Large intestine (tissue), 3 donors: ENCODE results near the gene EXOC3. TPM values are rescaled to one million over a fixed set of nuclear protein-coding genes. Genes with fewer than 3 reads are reported as not detected.
"Not testable (repeated sequence)": the region's sequence is repeated elsewhere in the genome, so short reads cannot be mapped to it uniquely, and the experiment has no call there.

Experiments
- DNase-seq, 2 donors: peaks; one replicate each; pipeline versions ENCODE4 v3.0.0 to v3.0.0-alpha.2; 2013
- H3K27ac ChIP-seq: one replicate; pipeline ENCODE4 v1.5.1; 2013; ENCODE audit warnings: low read length
- H3K27me3 ChIP-seq: 2 replicates; pipeline ENCODE4 v1.6.1; 2013; ENCODE audit warnings: low read length; ENCODE audit not compliant: control insufficient read depth, insufficient read depth
- H3K36me3 ChIP-seq: 2 replicates; pipeline ENCODE4 v1.6.1; 2013; ENCODE audit warnings: low read length; ENCODE audit not compliant: control insufficient read depth, insufficient read depth
- H3K4me1 ChIP-seq: one replicate; pipeline ENCODE4 v1.6.1; 2013; ENCODE audit warnings: low read length; ENCODE audit not compliant: control insufficient read depth, insufficient read depth
- H3K4me3 ChIP-seq: one replicate; pipeline ENCODE4 v1.5.1; 2013; ENCODE audit warnings: low read length
- H3K9me3 ChIP-seq: one replicate; pipeline ENCODE4 v1.6.1; 2013; ENCODE audit warnings: mild to moderate bottlenecking, low read depth, low read length, moderate library complexity; ENCODE audit not compliant: control insufficient read depth
- WGBS: methylation state at CpG from one replicate; pipeline ENCODE4 v1.1.5; 2013; ENCODE audit warnings: low lambda C conversion rate; ENCODE audit not compliant: insufficient coverage; 5-methylcytosine and 5-hydroxymethylcytosine counted together
- polyA plus RNA-seq: library from polyadenylated mRNA; unstranded; fragments of 120-200 nt; gene quantifications from one replicate; pipeline ENCODE4 v1.2.1, GENCODE V29; 2013

Gene EXOC3
- polyA plus RNA-seq, 1 donor = 59.1 TPM

GRCh38 chr5:407051-407450 lies 35.9 kb upstream of the EXOC3 start:
- H3K4me1 ChIP-seq = no peaks in the 10 kb centered on the region
- no peak overlapping the region for H3K4me3 ChIP-seq
- no peaks in the 10 kb centered on the region for H3K27me3 ChIP-seq
- no peaks in the 10 kb centered on the region for H3K9me3 ChIP-seq
- WGBS = 100% methylated on average over 1 of the region's 6 CpGs
- H3K36me3 ChIP-seq = no peaks in the 10 kb centered on the region
- H3K27ac ChIP-seq = no peak overlapping the region
- DNase-seq = no peak

- no peaks in the 10 kb centered on the region for H3K9me3 ChIP-seq
- DNase-seq = no peak
- H3K27me3 ChIP-seq = no peaks in the 10 kb centered on the region
- no peak overlapping the region for H3K4me3 ChIP-seq
- H3K27ac ChIP-seq = no peak overlapping the region
- no peaks in the 10 kb centered on the region for H3K4me1 ChIP-seq
- H3K36me3 ChIP-seq = no peaks in the 10 kb centered on the region
- 100% methylated on average over 1 of the region's 8 CpGs for WGBS
Observed at GRCh38 chr5:407801-408268, 35.1 kb upstream of the EXOC3 start.

- 100% methylated on average over 1 of the region's 2 CpGs for WGBS
- peaks cover 11% of the 10 kb centered on the region for H3K4me1 ChIP-seq
- H3K4me3 ChIP-seq = no peak overlapping the region
- DNase-seq = no peak
- no peaks in the 10 kb centered on the region for H3K36me3 ChIP-seq
- peaks cover 5% of the 10 kb centered on the region for H3K9me3 ChIP-seq
- H3K27me3 ChIP-seq = no peaks in the 10 kb centered on the region
- H3K27ac ChIP-seq = no peak overlapping the region
Observed at GRCh38 chr5:410911-411517, 32.0 kb upstream of the EXOC3 start.

- no peak overlapping the region for H3K4me3 ChIP-seq
- H3K9me3 ChIP-seq = peaks cover 8% of the 10 kb centered on the region
- WGBS = no CpG with 5 or more reads among the region's 13 CpGs
- H3K4me1 ChIP-seq = peaks cover 17% of the 10 kb centered on the region
- H3K27ac ChIP-seq = no peak overlapping the region
- DNase-seq = no peak
- no peaks in the 10 kb centered on the region for H3K36me3 ChIP-seq
- H3K27me3 ChIP-seq = no peaks in the 10 kb centered on the region
Observed at GRCh38 chr5:411728-412127, 31.2 kb upstream of the EXOC3 start.

- Histone ChIP-seq H3K4me1 (peaks cover 17% of the 10 kb centered on the region), H3K27ac (peak overlapping the region; percentile 91)
- H3K4me3 ChIP-seq, H3K36me3 ChIP-seq, H3K9me3 ChIP-seq, H3K27me3 ChIP-seq: not testable (repeated sequence)
- no CpG with 5 or more reads among the region's 42 CpGs for WGBS
- DNase-seq = peak in 1 of 2 donors; percentile 80
Observed at GRCh38 chr5:414991-415927, 27.7 kb upstream of the EXOC3 start.

GRCh38 chr5:415928-416635 lies 26.9 kb upstream of the EXOC3 start:
- WGBS = no CpG with 5 or more reads among the region's 24 CpGs
- Histone ChIP-seq H3K4me3 (no peak overlapping the region), H3K4me1 (peaks cover 17% of the 10 kb centered on the region), H3K27ac (peak overlapping the region; percentile 91), H3K27me3 (no peaks in the 10 kb centered on the region), H3K9me3 (peaks cover 9% of the 10 kb centered on the region), H3K36me3 (no peaks in the 10 kb centered on the region)
- no peak for DNase-seq

GRCh38 chr5:416636-416960 lies 26.4 kb upstream of the EXOC3 start:
- DNase-seq = no peak
- peak overlapping the region; percentile 91 for H3K27ac ChIP-seq
- peaks cover 17% of the 10 kb centered on the region for H3K4me1 ChIP-seq
- no peaks in the 10 kb centered on the region for H3K36me3 ChIP-seq
- H3K27me3 ChIP-seq = no peaks in the 10 kb centered on the region
- peaks cover 13% of the 10 kb centered on the region for H3K9me3 ChIP-seq
- no CpG with 5 or more reads among the region's 14 CpGs for WGBS
- no peak overlapping the region for H3K4me3 ChIP-seq

- Histone ChIP-seq H3K4me3 (no peak overlapping the region), H3K9me3 (peaks cover 13% of the 10 kb centered on the region), H3K27ac (no peak overlapping the region), H3K36me3 (no peaks in the 10 kb centered on the region), H3K4me1 (peaks cover 17% of the 10 kb centered on the region), H3K27me3 (no peaks in the 10 kb centered on the region)
- WGBS = 100% methylated on average over 1 of the region's 14 CpGs
- no peak for DNase-seq
Observed at GRCh38 chr5:417301-418161, 25.4 kb upstream of the EXOC3 start.

- peaks cover 17% of the 10 kb centered on the region for H3K4me1 ChIP-seq
- peaks cover 13% of the 10 kb centered on the region for H3K9me3 ChIP-seq
- H3K4me3 ChIP-seq = no peak overlapping the region
- no peak overlapping the region for H3K27ac ChIP-seq
- H3K27me3 ChIP-seq = no peaks in the 10 kb centered on the region
- no CpG with 5 or more reads among the region's 18 CpGs for WGBS
- no peak for DNase-seq
- no peaks in the 10 kb centered on the region for H3K36me3 ChIP-seq
Observed at GRCh38 chr5:418162-419121, 24.5 kb upstream of the EXOC3 start.
